ENCODE data around the gene PEAR1. TPM values are rescaled to one million over a fixed set of nuclear protein-coding genes. Genes with fewer than 3 reads are reported as not detected.

PEAR1 gene
- total and polyA plus RNA-seq, 2 of the 8 experiments (the other 6 are each of a cell fraction or from before 2014, with no cell fraction given): 0.63 to 0.71 TPM

GRCh38 chr1:156874142-156874541 lies 19.4 kb upstream of the PEAR1 start:
- Histone ChIP-seq H3K23me2 (ENCODE audit: low read depth, low read length) (no peaks in the 10 kb centered on the region; the same call in 1 of the 2 replicates), H2AFZ (ENCODE audit: low read length) (no peak overlapping the region), H2BK120ac (replicated peaks; ENCODE audit: low read depth, low read length) (no peak overlapping the region), H4K5ac (ENCODE audit: insufficient read length, low read depth, low read length) (no peak overlapping the region), H2BK20ac (ENCODE audit: low read length) (no peak overlapping the region), H3K23ac (ENCODE audit: insufficient read length) (no peak overlapping the region), H3K4me3 (ENCODE audit: extremely low read depth in 1 of 4, insufficient read depth in 2 of 4, low read depth in 3 of 4, low read length in 4 of 4) (no peak overlapping the region), H2BK5ac (ENCODE audit: low read depth, low read length) (no peak overlapping the region), H3K56ac (replicated peaks; ENCODE audit: insufficient read length, low read depth, low read length) (no peak overlapping the region), H4K20me1 (replicated peaks in 1 of 2; ENCODE audit: control insufficient read depth in 1 of 2, insufficient read depth in 2 of 2, low read length in 2 of 2) (peaks cover 0 to 3% of the 10 kb centered on the region in 2 experiments), H3K27ac (ENCODE audit: low read depth, low read length) (no peak overlapping the region), H3K27me3 (replicated peaks in 1 of 4; ENCODE audit: control insufficient read depth in 3 of 4, extremely low read depth in 1 of 4, insufficient read depth in 3 of 4, low read length in 3 of 4) (peaks cover 0 to 37% (median 17%) of the 10 kb centered on the region in 4 experiments; a peak in 6 of 7 replicates), H2AK5ac (ENCODE audit: low read depth, low read length) (no peak overlapping the region), H3K9me3 (ENCODE audit: insufficient read depth in 2 of 2, low read depth in 1 of 2, low read length in 1 of 2) (no peaks in the 10 kb centered on the region), H4K8ac (ENCODE audit: extremely low read depth, insufficient read depth, low read length) (no peak overlapping the region; the same call in 1 of the 2 replicates), H3K79me2 (ENCODE audit: control insufficient read depth in 1 of 2, insufficient read depth in 2 of 2, low read length in 2 of 2) (no peaks in the 10 kb centered on the region), H3K18ac (ENCODE audit: extremely low read depth, low read length) (no peak overlapping the region), H3K79me1 (ENCODE audit: low read depth, low read length) (no peaks in the 10 kb centered on the region), H3K36me3 (ENCODE audit: control insufficient read depth in 2 of 4, insufficient read depth in 4 of 4, low read length in 3 of 4) (no peaks in the 10 kb centered on the region), H3K4me2 (ENCODE audit: insufficient read depth in 1 of 2, low read depth in 2 of 2, low read length in 2 of 2) (no peak overlapping the region), H2BK12ac (ENCODE audit: low read depth, low read length) (no peak overlapping the region), H4K91ac (replicated peaks; ENCODE audit: insufficient read length, low read length) (no peak overlapping the region), H3K4ac (replicated peaks; ENCODE audit: insufficient read length, low read depth, low read length) (no peak overlapping the region), H2BK15ac (ENCODE audit: low read length) (peak overlapping the region; percentile 46; the same call in 1 of the 2 replicates), H3K4me1 (replicated peaks in 1 of 4; ENCODE audit: control insufficient read depth in 3 of 4, insufficient read depth in 4 of 4, low read length in 3 of 4) (peaks cover 0 to 2% (median 1%) of the 10 kb centered on the region in 4 experiments; a peak in 4 of 7 replicates), H3K14ac (ENCODE audit: insufficient read length) (no peak overlapping the region), H3K9ac (replicated peaks in 1 of 4; ENCODE audit: extremely low read depth in 1 of 4, low read depth in 3 of 4, low read length in 3 of 4) (no peak overlapping the region)
- DNase-seq (ENCODE audit: low read depth in 1 of 2, low spot score in 2 of 2) (no peak), FAIRE-seq (no peak)
- CTCF ChIA-PET (ENCODE audit: partially characterized antibody): interaction anchor here (0.9 to 31.4 kb wide), 8 partner anchors 16 to 213 kb away, joined by 3 to 719 read pairs (median 14); partner anchors contain the start of genes INSRR, NTRK1 and PEAR1
- WGBS, 2 experiments (ENCODE audit: extremely low coverage in 1 of 2, insufficient coverage in 1 of 2, insufficient read length in 1 of 2, insufficient replicate concordance in 2 of 2, low coverage in 1 of 2, low lambda C conversion rate in 2 of 2, missing lambda C conversion rate in 1 of 2): 73% methylated on average over 5 of the region's 5 CpGs; no CpG with 5 or more reads in 1 of the 2 experiments
- POLR2A ChIA-PET (ENCODE audit: partially characterized antibody): interaction anchor here (1.2 to 2.1 kb wide), 5 partner anchors 8 to 108 kb away, joined by 3 to 7 read pairs (median 5); partner anchors contain the start of genes NTRK1 and PRCC
- TF ChIP-seq CBX5 (IDR thresholded peaks at IDR 0.05; ENCODE audit: low read depth, low read length) (no peak), EGR1 (IDR thresholded peaks at IDR 0.05; ENCODE audit: borderline replicate concordance, low read depth, low read length) (no peak), POU5F1 (IDR thresholded peaks at IDR 0.05; ENCODE audit: low read depth, low read length) (no peak), POLR2AphosphoS5 (IDR thresholded peaks at IDR 0.05; ENCODE audit: low read depth, low read length) (no peak), USF2 (IDR thresholded peaks at IDR 0.05; ENCODE audit: low read length) (no peak), SAP30 (IDR thresholded peaks at IDR 0.05; ENCODE audit: insufficient read depth, insufficient replicate concordance, low read length) (no peak), EZH2 (IDR thresholded peaks at IDR 0.05; ENCODE audit: low read depth, low read length, severe bottlenecking) (no peak), ATF2 (IDR thresholded peaks at IDR 0.05; ENCODE audit: low read length) (no peak), CBX8 (IDR thresholded peaks at IDR 0.05; ENCODE audit: borderline replicate concordance, low read depth, low read length) (no peak), KDM4A (IDR thresholded peaks at IDR 0.05; ENCODE audit: low read depth, low read length, severe bottlenecking) (no peak)
